ENCODE data around the gene USP54. TPM values are rescaled to one million over a fixed set of nuclear protein-coding genes. Genes with fewer than 3 reads are reported as not detected.

The USP54 gene
- total RNA-seq, 1 donor from 2014 or later, result 64.2 TPM

- Histone ChIP-seq H3K4me3 (ENCODE audit: low read depth, low read length) (no peak overlapping the region), H3K27me3 (ENCODE audit: control insufficient read depth, insufficient read depth, low read length) (no peaks in the 10 kb centered on the region), H3K36me3 (ENCODE audit: control insufficient read depth, insufficient read depth, low read length) (peaks cover 1% of the 10 kb centered on the region)
- TF ChIP-seq, protein P1, sequence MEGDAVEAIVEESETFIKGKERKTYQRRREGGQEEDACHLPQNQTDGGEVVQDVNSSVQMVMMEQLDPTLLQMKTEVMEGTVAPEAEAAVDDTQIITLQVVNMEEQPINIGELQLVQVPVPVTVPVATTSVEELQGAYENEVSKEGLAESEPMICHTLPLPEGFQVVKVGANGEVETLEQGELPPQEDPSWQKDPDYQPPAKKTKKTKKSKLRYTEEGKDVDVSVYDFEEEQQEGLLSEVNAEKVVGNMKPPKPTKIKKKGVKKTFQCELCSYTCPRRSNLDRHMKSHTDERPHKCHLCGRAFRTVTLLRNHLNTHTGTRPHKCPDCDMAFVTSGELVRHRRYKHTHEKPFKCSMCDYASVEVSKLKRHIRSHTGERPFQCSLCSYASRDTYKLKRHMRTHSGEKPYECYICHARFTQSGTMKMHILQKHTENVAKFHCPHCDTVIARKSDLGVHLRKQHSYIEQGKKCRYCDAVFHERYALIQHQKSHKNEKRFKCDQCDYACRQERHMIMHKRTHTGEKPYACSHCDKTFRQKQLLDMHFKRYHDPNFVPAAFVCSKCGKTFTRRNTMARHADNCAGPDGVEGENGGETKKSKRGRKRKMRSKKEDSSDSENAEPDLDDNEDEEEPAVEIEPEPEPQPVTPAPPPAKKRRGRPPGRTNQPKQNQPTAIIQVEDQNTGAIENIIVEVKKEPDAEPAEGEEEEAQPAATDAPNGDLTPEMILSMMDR (IDR thresholded peaks at IDR 0.05; ENCODE audit: insufficient read depth, low read length, poor library complexity, severe bottlenecking), result peak; percentile 73
- peak; percentile 41 for DNase-seq (ENCODE audit: low read depth)
Observed at GRCh38 chr10:73529089-73529832, 61.9 kb downstream of the USP54 start.

- TF ChIP-seq, protein P1 (IDR thresholded peaks at IDR 0.05; ENCODE audit: insufficient read depth, low read length, poor library complexity, severe bottlenecking), result no peak
- Histone ChIP-seq H3K4me3 (ENCODE audit: low read depth, low read length) (no peak overlapping the region), H3K27me3 (ENCODE audit: control insufficient read depth, insufficient read depth, low read length) (no peaks in the 10 kb centered on the region), H3K36me3 (ENCODE audit: control insufficient read depth, insufficient read depth, low read length) (peaks cover 2% of the 10 kb centered on the region)
- no peak for DNase-seq (ENCODE audit: low read depth)
Observed at GRCh38 chr10:73522263-73522662, 68.9 kb downstream of the USP54 start.

DNA sequence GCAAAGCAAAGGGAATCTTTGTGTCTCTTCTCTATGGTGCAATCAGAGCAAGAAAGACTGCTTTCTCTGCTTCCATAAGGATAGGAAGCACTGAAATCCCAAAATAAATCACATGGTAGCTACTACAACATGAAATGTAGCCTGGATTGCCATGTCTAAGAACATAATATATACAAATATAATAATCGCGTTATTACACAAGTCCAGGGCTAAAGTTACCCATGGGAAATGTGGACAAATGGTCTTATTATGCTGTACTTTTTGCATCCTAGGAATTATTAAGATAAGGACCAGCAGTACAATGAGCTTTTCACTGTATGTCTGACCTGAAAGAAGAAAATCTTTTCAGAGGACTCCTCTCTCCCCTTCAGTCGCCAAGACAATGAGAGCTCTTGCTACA, 71.8 kb downstream of the USP54 start:
- H3K4me3 ChIP-seq (ENCODE audit: low read depth, low read length), result no peak overlapping the region
- H3K27me3 ChIP-seq (ENCODE audit: control insufficient read depth, insufficient read depth, low read length), result no peaks in the 10 kb centered on the region
- TF ChIP-seq, protein P1 (IDR thresholded peaks at IDR 0.05; ENCODE audit: insufficient read depth, low read length, poor library complexity, severe bottlenecking), result no peak
- DNase-seq (ENCODE audit: low read depth), result no peak
- H3K36me3 ChIP-seq (ENCODE audit: control insufficient read depth, insufficient read depth, low read length), result peaks cover 4% of the 10 kb centered on the region

DNA sequence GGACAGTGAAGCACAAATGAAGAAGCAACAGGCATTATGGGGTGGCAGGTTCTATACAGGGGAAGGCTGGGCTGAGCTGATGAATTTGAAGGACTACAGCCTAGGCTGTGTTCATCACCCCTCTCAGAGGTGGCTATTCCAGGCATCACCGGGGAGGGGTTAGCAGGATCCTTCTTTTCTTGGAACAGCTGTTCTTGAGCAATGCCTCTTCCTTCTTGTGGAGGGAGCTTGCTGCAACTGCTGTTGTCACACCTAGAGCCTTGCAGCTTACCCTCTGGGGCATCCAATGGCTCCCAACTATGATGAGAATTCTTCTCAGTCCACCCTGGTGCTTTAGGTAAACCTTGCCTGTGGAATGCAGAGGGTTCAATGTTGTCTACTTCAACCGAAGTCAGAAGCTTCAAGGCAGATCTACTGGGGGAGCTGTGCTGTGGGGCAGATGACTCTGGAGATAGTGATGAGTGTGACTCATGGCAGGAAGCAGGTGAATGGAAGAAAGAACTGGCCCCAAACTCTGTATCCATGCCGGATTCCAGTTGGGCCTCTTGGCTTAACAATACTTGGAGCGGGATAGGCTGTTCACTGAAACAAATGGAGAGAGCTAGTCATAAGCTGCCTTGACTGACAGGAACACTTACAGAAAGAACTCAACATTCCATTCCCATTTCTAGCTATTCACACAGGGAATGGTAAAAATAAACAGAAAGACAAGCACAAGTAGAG, 73.8 kb downstream of the USP54 start:
- TF ChIP-seq, protein P1 (IDR thresholded peaks at IDR 0.05; ENCODE audit: insufficient read depth, low read length, poor library complexity, severe bottlenecking), result no peak

DNA sequence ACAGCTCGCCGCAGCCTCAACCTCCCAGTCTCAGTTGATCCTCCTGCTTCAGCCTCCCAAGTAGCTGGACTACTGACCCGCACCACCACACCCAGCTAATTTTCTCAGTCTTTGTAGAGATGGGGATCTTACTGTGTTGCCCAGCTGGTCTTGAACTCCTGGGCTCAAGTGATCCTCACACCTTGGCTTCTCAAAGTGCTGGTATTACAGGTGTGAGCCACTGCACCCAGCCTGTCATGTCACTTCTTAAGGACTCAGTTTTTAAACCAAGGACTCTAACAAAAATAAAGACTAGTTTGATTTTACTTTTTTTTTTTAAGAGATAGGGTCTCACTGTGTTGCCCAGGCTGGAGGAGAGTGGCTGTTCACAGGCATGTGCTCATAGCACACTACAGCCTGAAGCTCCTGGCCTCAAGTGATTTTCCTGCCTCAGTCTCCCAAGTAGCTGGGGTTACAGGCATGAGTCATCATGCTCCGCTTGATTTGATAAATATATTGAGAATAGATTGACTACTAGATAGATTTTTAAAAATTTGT, 78.9 kb downstream of the USP54 start:
- peaks cover 2% of the 10 kb centered on the region for H3K36me3 ChIP-seq (ENCODE audit: control insufficient read depth, insufficient read depth, low read length)
- no peak overlapping the region for H3K4me3 ChIP-seq (ENCODE audit: low read depth, low read length)
- H3K27me3 ChIP-seq (ENCODE audit: control insufficient read depth, insufficient read depth, low read length), result no peaks in the 10 kb centered on the region
- no peak for DNase-seq (ENCODE audit: low read depth)
- TF ChIP-seq, protein P1 (IDR thresholded peaks at IDR 0.05; ENCODE audit: insufficient read depth, low read length, poor library complexity, severe bottlenecking), result no peak

More for the DNA sequence above, 73.8 kb downstream of the USP54 start:
- H3K27me3 ChIP-seq (ENCODE audit: control insufficient read depth, insufficient read depth, low read length), result no peaks in the 10 kb centered on the region
- H3K36me3 ChIP-seq (ENCODE audit: control insufficient read depth, insufficient read depth, low read length), result peaks cover 4% of the 10 kb centered on the region
- DNase-seq (ENCODE audit: low read depth), result no peak
- H3K4me3 ChIP-seq (ENCODE audit: low read depth, low read length), result no peak overlapping the region
